HG03558 (cell line): Measurements from ENCODE around the gene PFKFB4.
"Not testable (repeated sequence)": the region's sequence is repeated elsewhere in the genome, so short reads cannot be mapped to it uniquely, and the experiment has no call there.

Source experiments
- ATAC-seq: cut with Tn5 transposase; IDR thresholded peaks from one replicate; pipeline ENCODE4 v1.9.1; 2021; ENCODE audit warnings: moderate number of reproducible peaks; ENCODE audit not compliant: unreplicated experiment; ENCODE audit errors: extremely low read depth

The PFKFB4 gene

GRCh38 chr3:48562367-48563095 lies 5.9 kb upstream of the PFKFB4 start:
- ATAC-seq = no peak

GRCh38 chr3:48561045-48561736 lies 4.6 kb upstream of the PFKFB4 start:
- ATAC-seq = no peak

- ATAC-seq = no peak
These were observed 4.0 kb upstream of the PFKFB4 start for GRCh38 chr3:48560648-48561018.

GRCh38 chr3:48558493-48559134 lies 2.0 kb upstream of the PFKFB4 start:
- ATAC-seq = no peak

- no peak for ATAC-seq
These were observed 431 bp downstream of the PFKFB4 start for GRCh38 chr3:48555949-48556795.

- ATAC-seq = no peak
These were observed 1.2 kb downstream of the PFKFB4 start for GRCh38 chr3:48555231-48555948.

- no peak for ATAC-seq
These were observed 2.4 kb downstream of the PFKFB4 start for GRCh38 chr3:48553886-48554845.

GRCh38 chr3:48553361-48553760 lies 3.2 kb downstream of the PFKFB4 start:
- ATAC-seq = no peak

- no peak for ATAC-seq
These were observed 4.3 kb downstream of the PFKFB4 start for GRCh38 chr3:48552111-48552951.

- ATAC-seq = not testable (repeated sequence)
These were observed 5.0 kb downstream of the PFKFB4 start for GRCh38 chr3:48551651-48552050.

GRCh38 chr3:48548729-48549705 lies 7.6 kb downstream of the PFKFB4 start:
- no peak for ATAC-seq

GRCh38 chr3:48548126-48548525 lies 8.5 kb downstream of the PFKFB4 start:
- no peak for ATAC-seq

- no peak for ATAC-seq
These were observed 10.3 kb downstream of the PFKFB4 start for GRCh38 chr3:48546203-48546829.

GRCh38 chr3:48544141-48544540 lies 12.5 kb downstream of the PFKFB4 start:
- ATAC-seq = no peak

GRCh38 chr3:48543271-48543866 lies 13.2 kb downstream of the PFKFB4 start:
- ATAC-seq = no peak

GRCh38 chr3:48538451-48538850 lies 18.2 kb downstream of the PFKFB4 start:
- ATAC-seq = no peak
